Uterus (tissue), 4 donors: ENCODE data around the gene RBP5. TPM values are rescaled to one million over a fixed set of nuclear protein-coding genes. Genes with fewer than 3 reads are reported as not detected.

Experiments
- DNase-seq, 2 donors: peaks; one replicate each; pipeline ENCODE4 v3.0.0-alpha.2; 2019 to 2020
- H3K27ac ChIP-seq, 2 donors: fragments of 200-600 bp; sonication (generic); 1 replicate in 1 of 2; 2 replicates in 1 of 2; pipeline ENCODE4 v1.5.1; 2016 to 2018
- H3K27me3 ChIP-seq, 2 donors: fragments of 200-600 bp; sonication (generic); one replicate each; pipeline ENCODE4 v1.5.1; 2018 to 2019; ENCODE audit warnings: control low read depth in 1 of 2
- H3K36me3 ChIP-seq, 2 donors: fragments of 200-600 bp; sonication (generic); one replicate each; pipeline ENCODE4 v1.5.1; 2019; ENCODE audit warnings: control low read depth in 1 of 2
- H3K4me1 ChIP-seq, 2 donors: fragments of 200-600 bp; sonication (generic); one replicate each; pipeline ENCODE4 v1.5.1; 2018 to 2019; ENCODE audit warnings: control low read depth in 1 of 2
- H3K4me3 ChIP-seq, 2 donors: fragments of 200-600 bp; sonication (generic); 1 replicate in 1 of 2; 2 replicates in 1 of 2; pipeline ENCODE4 v1.5.1; 2018 to 2019; ENCODE audit warnings: mild to moderate bottlenecking in 1 of 2
- H3K9me3 ChIP-seq, 2 donors: fragments of 200-600 bp; sonication (generic); one replicate each; pipeline ENCODE4 v1.5.1; 2019; ENCODE audit warnings: control low read depth in 1 of 2
- CTCF ChIP-seq, 4 experiments: fragments of 200-600 bp in 2 of 4; fragments of 450-650 bp in 2 of 4; sonication (generic) in 2 of 4; IDR thresholded peaks; one replicate each; pipeline ENCODE4 v1.5.1; 2016 to 2019; ENCODE audit warnings: antibody characterized with exemption in 4 of 4, mild to moderate bottlenecking in 2 of 4, moderate library complexity in 1 of 4
- POLR2A ChIP-seq, 2 donors: fragments of 450-650 bp; IDR thresholded peaks; one replicate each; pipeline ENCODE4 v1.6.1; 2016; ENCODE audit warnings: antibody characterized with exemption in 2 of 2, mild to moderate bottlenecking in 1 of 2, moderate library complexity in 1 of 2
- intact Hi-C: fragments of 100-400 bp; cut with DNase I; formaldehyde crosslinking; loops from one replicate; pipeline ENCODE4 v1.15.1; 2023; ENCODE audit warnings: low total_unique reads
- total RNA-seq, 4 donors: library from RNA; depleted of rRNA in 3 of 4; stranded (reverse); fragments of >200 nt in 3 of 4; gene quantifications; one replicate each; pipeline versions ENCODE4 v1.1.0 to v1.2.4, GENCODE V29; 2014 to 2023
- donor health status: DM: yes; HTN: yes; CAD: no.

RBP5 gene
- total RNA-seq, 4 donors from 2014 or later: 2.4 to 26.5 (median 8.2) TPM; not detected in 1

GRCh38 chr12:7129872-7130691, 1.4 kb upstream of the RBP5 start, which contains the start of gene CLSTN3:
CLSTN3 (plus strand) TSS chr12:7130371; CDS start chr12:7130649, 278 bp downstream.
- Histone ChIP-seq H3K9me3 (no peaks in the 10 kb centered on the region), H3K36me3 (no peaks in the 10 kb centered on the region), H3K27ac (peak within 1 kb of the TSS; percentile 85), H3K4me1 (peaks cover 0 to 7% of the 10 kb centered on the region in 2 donors), H3K27me3 (no peaks in the 10 kb centered on the region), H3K4me3 (peak within 1 kb of the TSS; percentile 46 to 67)
- intact Hi-C loops: no loop called here
- DNase-seq: peak; percentile 83 to 92
- TF ChIP-seq CTCF (IDR thresholded peaks at IDR 0.05) (no peak), POLR2A (IDR thresholded peaks at IDR 0.05) (peak in 1 of 2 donors; percentile 40)

- Histone ChIP-seq H3K27me3 (no peaks in the 10 kb centered on the region), H3K36me3 (no peaks in the 10 kb centered on the region), H3K9me3 (no peaks in the 10 kb centered on the region), H3K27ac (peak overlapping the region; percentile 85), H3K4me1 (peaks cover 0 to 7% of the 10 kb centered on the region in 2 donors), H3K4me3 (peak overlapping the region; percentile 46 to 67)
- no peak for TF ChIP-seq POLR2A (IDR thresholded peaks at IDR 0.05)
- TF ChIP-seq CTCF (IDR thresholded peaks at IDR 0.05): no peak
- intact Hi-C loops: no loop called here
- no peak for DNase-seq
Measured at GRCh38 chr12:7129287-7129871, 690 bp upstream of the RBP5 start.

- DNase-seq: no peak
- TF ChIP-seq CTCF (IDR thresholded peaks at IDR 0.05) (no peak), POLR2A (IDR thresholded peaks at IDR 0.05) (no peak)
- Histone ChIP-seq H3K4me3 (no peak overlapping the region), H3K36me3 (no peaks in the 10 kb centered on the region), H3K9me3 (no peaks in the 10 kb centered on the region), H3K4me1 (peaks cover 0 to 7% of the 10 kb centered on the region in 2 donors), H3K27me3 (no peaks in the 10 kb centered on the region), H3K27ac (peak overlapping the region; percentile 45 to 52)
- intact Hi-C loops: no loop called here
Measured at GRCh38 chr12:7127916-7128626, 618 bp downstream of the RBP5 start.

GRCh38 chr12:7125632-7126227, 3.0 kb downstream of the RBP5 start:
- H3K4me1 ChIP-seq: peaks cover 0 to 7% of the 10 kb centered on the region in 2 donors
- H3K4me3 ChIP-seq: no peak overlapping the region
- intact Hi-C loops: no loop called here
- H3K27me3 ChIP-seq: no peaks in the 10 kb centered on the region
- H3K36me3 ChIP-seq: no peaks in the 10 kb centered on the region
- no peak for TF ChIP-seq POLR2A (IDR thresholded peaks at IDR 0.05)
- no peak for TF ChIP-seq CTCF (IDR thresholded peaks at IDR 0.05)
- DNase-seq: no peak
- no peak overlapping the region for H3K27ac ChIP-seq
- H3K9me3 ChIP-seq: no peaks in the 10 kb centered on the region
